PC-3 (cell line): ENCODE measurements around the gene CHST14. TPM values are rescaled to one million over a fixed set of nuclear protein-coding genes. Genes with fewer than 3 reads are reported as not detected.

Experiments used
- ATAC-seq: fragments of 200-7000 bp; cut with Tn5 transposase; 2 replicates; pipeline ENCODE4 v1.9.1; 2020; ENCODE audit warnings: mild to moderate bottlenecking, moderate library complexity
- BruUV-seq: library from RNA; stranded (reverse); fragments of 400-500 nt; replicated peaks from 2 replicates; lab custom pipeline; 2021; lab: Mats Ljungman, UMichigan
- CTCF ChIA-PET: fragments of 300-600 bp; sonication (Branson Sonifier 250); formaldehyde crosslinking; loops from one replicate; lab custom pipeline; 2022; ENCODE audit warnings: antibody characterized with exemption; lab: Charles Lee
- POLR2A ChIA-PET: fragments of 300-600 bp; sonication (Branson Sonifier 250); formaldehyde crosslinking; loops from one replicate; lab custom pipeline; 2022; ENCODE audit warnings: antibody characterized with exemption; ENCODE audit not compliant: unreplicated experiment; lab: Charles Lee
- DNase-seq: peaks from one replicate; pipeline ENCODE4 v3.0.0-alpha.2; 2015
- H2AFZ ChIP-seq: fragments of 300-600 bp; sonication (generic); 2 replicates; pipeline ENCODE4 v1.6.0; 2016; ENCODE audit warnings: antibody characterized with exemption, low read length
- H3F3A ChIP-seq: fragments of 300-600 bp; sonication (generic); one replicate; pipeline ENCODE4 v1.6.0; 2017; ENCODE audit warnings: antibody characterized with exemption, low read length, control low read depth, mild to moderate bottlenecking; ENCODE audit not compliant: unreplicated experiment
- H3K27ac ChIP-seq: fragments of 300-600 bp; sonication (generic); 2 replicates; pipeline ENCODE4 v1.5.1; 2016; ENCODE audit warnings: mild to moderate bottlenecking, low read length
- H3K27me3 ChIP-seq: fragments of 300-600 bp; sonication (generic); 2 replicates; pipeline ENCODE4 v1.6.1; 2016; ENCODE audit warnings: low read length, mixed read lengths
- H3K36me3 ChIP-seq: fragments of 300-600 bp; sonication (generic); 2 replicates; pipeline ENCODE4 v1.6.1; 2016; ENCODE audit warnings: low read depth, mixed run types, low read length, mixed read lengths
- H3K4me1 ChIP-seq: fragments of 300-600 bp; sonication (generic); 2 replicates; pipeline ENCODE4 v1.5.1; 2016; ENCODE audit warnings: low read length; ENCODE audit not compliant: insufficient read depth
- H3K4me2 ChIP-seq: fragments of 300-600 bp; sonication (generic); 2 replicates; pipeline ENCODE4 v1.6.0; 2016; ENCODE audit warnings: low read length
- H3K4me3 ChIP-seq: fragments of 300-600 bp; sonication (generic); 2 replicates; pipeline ENCODE4 v1.5.1; 2016; ENCODE audit warnings: mild to moderate bottlenecking, low read length, mixed read lengths
- H3K79me2 ChIP-seq: fragments of 300-600 bp; sonication (generic); 2 replicates; pipeline ENCODE4 v1.6.1; 2017; ENCODE audit warnings: low read length, mixed read lengths
- H3K9ac ChIP-seq: fragments of 300-600 bp; sonication (generic); 2 replicates; pipeline ENCODE4 v1.6.0; 2016; ENCODE audit warnings: mild to moderate bottlenecking, low read length
- H3K9me2 ChIP-seq: fragments of 300-600 bp; sonication (generic); replicated peaks from 2 replicates; pipeline ENCODE4 v1.6.1; 2016; ENCODE audit warnings: mixed run types, low read length, mixed read lengths
- H3K9me3 ChIP-seq: fragments of 300-600 bp; sonication (generic); 2 replicates; pipeline ENCODE4 v1.6.1; 2016; ENCODE audit warnings: low read length, mixed read lengths
- H4K20me1 ChIP-seq: fragments of 300-600 bp; sonication (generic); 2 replicates; pipeline ENCODE4 v1.6.1; 2016; ENCODE audit warnings: low read length, mixed read lengths
- CTCF ChIP-seq: fragments of 300-600 bp; sonication (generic); conservative IDR thresholded peaks from 2 replicates; pipeline ENCODE4 v1.5.1; 2017; ENCODE audit warnings: antibody characterized with exemption, low read depth, mild to moderate bottlenecking, low read length
- EZH2 ChIP-seq: fragments of 300-600 bp; sonication (generic); IDR thresholded peaks from one replicate; pipeline ENCODE4 v1.6.1; 2017; ENCODE audit warnings: antibody characterized with exemption, mild to moderate bottlenecking, low read length; ENCODE audit not compliant: unreplicated experiment
- EZH2phosphoT487 ChIP-seq: fragments of 300-600 bp; sonication (generic); IDR thresholded peaks from 2 replicates; pipeline ENCODE4 v1.6.1; 2018; ENCODE audit warnings: mild to moderate bottlenecking, antibody characterized with exemption, low read length, borderline replicate concordance
- intact Hi-C: fragments of 100-400 bp; cut with micrococcal nuclease; formaldehyde crosslinking; loops from 2 replicates; pipeline ENCODE4 v1.9.0; 2023
- total RNA-seq: library from RNA; depleted of rRNA; stranded (reverse); fragments of >200 nt; gene quantifications from 2 replicates; pipeline ENCODE4 v1.2.3, GENCODE V29; 2014

CHST14 gene
- total RNA-seq, 1 experiment from 2014 or later = 13.0 TPM

- ChIA-PET CTCF (no interaction called here), POLR2A (no interaction called here)
- no peak for TF ChIP-seq EZH2phosphoT487
- TF ChIP-seq CTCF = no peak
- Histone ChIP-seq H3K9me2 (no peaks in the 10 kb centered on the region), H3K4me2 (no peak overlapping the region), H3K4me1 (peaks cover 12% of the 10 kb centered on the region), H3K27me3 (no peaks in the 10 kb centered on the region), H4K20me1 (peaks cover 4% of the 10 kb centered on the region; the same call in 1 of the 2 replicates), H3K4me3 (no peak overlapping the region), H3K36me3 (peaks cover 8% of the 10 kb centered on the region; the same call in 1 of the 2 replicates), H2AFZ (no peak overlapping the region), H3K79me2 (peaks cover 37% of the 10 kb centered on the region), H3K9me3 (no peaks in the 10 kb centered on the region), H3F3A (no peaks in the 10 kb centered on the region), H3K9ac (no peak overlapping the region), H3K27ac (no peak overlapping the region)
- ATAC-seq (no peak), DNase-seq (no peak)
- intact Hi-C loops = no loop called here
- BruUV-seq = no TSS peak
Measured at GRCh38 chr15:40459391-40460015, 11.3 kb upstream of the CHST14 start.

GRCh38 chr15:40460404-40460803, 10.4 kb upstream of the CHST14 start:
- H3K4me3 ChIP-seq = no peak overlapping the region
- H3K4me1 ChIP-seq = peaks cover 3% of the 10 kb centered on the region
- H3K9ac ChIP-seq = no peak overlapping the region
- CTCF ChIA-PET = no interaction called here
- H3K9me2 ChIP-seq = no peaks in the 10 kb centered on the region
- H3F3A ChIP-seq = no peaks in the 10 kb centered on the region
- H3K4me2 ChIP-seq = no peak overlapping the region
- ATAC-seq (no peak), DNase-seq (no peak)
- no peak overlapping the region for H3K27ac ChIP-seq
- no peaks in the 10 kb centered on the region for H3K27me3 ChIP-seq
- H3K79me2 ChIP-seq = peaks cover 28% of the 10 kb centered on the region
- H4K20me1 ChIP-seq = peaks cover 3% of the 10 kb centered on the region; the same call in 1 of the 2 replicates
- POLR2A ChIA-PET = no interaction called here
- intact Hi-C loops = no loop called here
- no peak overlapping the region for H2AFZ ChIP-seq
- peaks cover 13% of the 10 kb centered on the region; the same call in 1 of the 2 replicates for H3K36me3 ChIP-seq
- TF ChIP-seq CTCF (no peak), EZH2 (no peak), EZH2phosphoT487 (no peak)
- no peaks in the 10 kb centered on the region for H3K9me3 ChIP-seq
- no TSS peak for BruUV-seq

- BruUV-seq = no TSS peak
- Histone ChIP-seq H3K4me3 (no peak overlapping the region), H3K9ac (no peak overlapping the region), H3K27ac (no peak overlapping the region), H3K27me3 (no peaks in the 10 kb centered on the region), H4K20me1 (no peaks in the 10 kb centered on the region), H2AFZ (no peak overlapping the region), H3K36me3 (peaks cover 15% of the 10 kb centered on the region; the same call in 1 of the 2 replicates), H3K79me2 (peaks cover 12% of the 10 kb centered on the region), H3F3A (no peaks in the 10 kb centered on the region), H3K4me1 (no peaks in the 10 kb centered on the region), H3K9me2 (no peaks in the 10 kb centered on the region), H3K9me3 (no peaks in the 10 kb centered on the region), H3K4me2 (no peak overlapping the region)
- DNase-seq = no peak
- no peak for ATAC-seq
- POLR2A ChIA-PET = no interaction called here
- TF ChIP-seq EZH2 (no peak), CTCF (no peak), EZH2phosphoT487 (no peak)
- CTCF ChIA-PET = no interaction called here
- intact Hi-C loops = no loop called here
Measured at GRCh38 chr15:40461958-40462357, 8.8 kb upstream of the CHST14 start.
